Fibroblast of skin of back (primary cell): ENCODE data around the gene TSGA10. TPM values are rescaled to one million over a fixed set of nuclear protein-coding genes. Genes with fewer than 3 reads are reported as not detected.
"Not testable (repeated sequence)": the region's sequence is repeated elsewhere in the genome, so short reads cannot be mapped to it uniquely, and the experiment has no call there.

Source experiments
- DNase-seq: peaks from one replicate; pipeline ENCODE4 v3.0.0-alpha.2; 2013
- polyA plus RNA-seq, 2 experiments: library from polyadenylated mRNA; unstranded; fragments of 120-200 nt; gene quantifications; one replicate each; pipeline ENCODE4 v1.2.1, GENCODE V29; 2013; ENCODE audit not compliant: insufficient read length in 2 of 2

TSGA10 gene, protein sequence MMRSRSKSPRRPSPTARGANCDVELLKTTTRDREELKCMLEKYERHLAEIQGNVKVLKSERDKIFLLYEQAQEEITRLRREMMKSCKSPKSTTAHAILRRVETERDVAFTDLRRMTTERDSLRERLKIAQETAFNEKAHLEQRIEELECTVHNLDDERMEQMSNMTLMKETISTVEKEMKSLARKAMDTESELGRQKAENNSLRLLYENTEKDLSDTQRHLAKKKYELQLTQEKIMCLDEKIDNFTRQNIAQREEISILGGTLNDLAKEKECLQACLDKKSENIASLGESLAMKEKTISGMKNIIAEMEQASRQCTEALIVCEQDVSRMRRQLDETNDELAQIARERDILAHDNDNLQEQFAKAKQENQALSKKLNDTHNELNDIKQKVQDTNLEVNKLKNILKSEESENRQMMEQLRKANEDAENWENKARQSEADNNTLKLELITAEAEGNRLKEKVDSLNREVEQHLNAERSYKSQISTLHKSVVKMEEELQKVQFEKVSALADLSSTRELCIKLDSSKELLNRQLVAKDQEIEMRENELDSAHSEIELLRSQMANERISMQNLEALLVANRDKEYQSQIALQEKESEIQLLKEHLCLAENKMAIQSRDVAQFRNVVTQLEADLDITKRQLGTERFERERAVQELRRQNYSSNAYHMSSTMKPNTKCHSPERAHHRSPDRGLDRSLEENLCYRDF
- polyA plus RNA-seq (2013, experiment 1 of 2; ENCODE audit: insufficient read length): 0.74 TPM
- 0.59 TPM for polyA plus RNA-seq (2013, experiment 2 of 2; ENCODE audit: insufficient read length)

- peak; percentile 84 for DNase-seq
Observed at GRCh38 chr2:99154643-99155536, at the start of gene TSGA10, which contains the start of gene LIPT1. TSS of gene TSGA10 (minus strand) at chr2:99154942. CDS start at chr2:99109439, 45,503 bp downstream. TSS of gene LIPT1 (plus strand) at chr2:99154967. CDS start at chr2:99161958, 6,991 bp downstream.

DNA sequence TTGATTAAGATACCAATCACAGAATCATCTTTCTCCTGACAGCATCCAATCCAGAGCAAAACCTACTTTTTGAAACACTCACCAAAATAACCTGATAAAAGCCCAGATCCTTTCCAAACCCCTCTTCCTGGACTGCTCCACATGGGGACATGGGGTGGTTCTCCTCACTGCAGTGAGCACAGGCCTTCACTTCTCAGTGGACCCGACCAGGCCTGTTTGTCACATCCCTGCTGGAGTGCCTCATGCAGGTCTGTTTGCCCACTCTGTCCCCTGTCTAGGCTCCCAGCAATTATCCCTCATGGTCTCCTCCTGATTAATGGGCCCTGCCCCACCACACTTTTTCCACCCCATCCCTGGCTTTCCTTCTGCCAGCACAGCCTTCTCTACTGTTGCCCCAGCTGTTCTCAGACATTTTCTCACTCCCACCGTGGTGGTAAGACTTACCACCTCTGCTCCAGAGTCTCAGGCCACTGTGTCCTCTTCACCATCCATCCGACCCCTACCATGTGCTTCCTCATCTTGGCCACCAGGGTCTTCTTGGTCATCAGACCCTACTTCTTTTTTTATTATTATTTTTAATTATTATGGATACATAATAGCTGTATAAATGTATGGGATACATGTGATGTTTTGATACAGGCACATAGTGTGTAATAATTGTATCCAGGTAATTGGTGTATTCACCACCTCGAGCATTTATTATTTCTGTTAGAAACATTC lies 47.4 kb upstream of the TSGA10 start:
- DNase-seq: no peak

GRCh38 chr2:99200076-99200800 lies 45.5 kb upstream of the TSGA10 start:
- no peak for DNase-seq

DNA sequence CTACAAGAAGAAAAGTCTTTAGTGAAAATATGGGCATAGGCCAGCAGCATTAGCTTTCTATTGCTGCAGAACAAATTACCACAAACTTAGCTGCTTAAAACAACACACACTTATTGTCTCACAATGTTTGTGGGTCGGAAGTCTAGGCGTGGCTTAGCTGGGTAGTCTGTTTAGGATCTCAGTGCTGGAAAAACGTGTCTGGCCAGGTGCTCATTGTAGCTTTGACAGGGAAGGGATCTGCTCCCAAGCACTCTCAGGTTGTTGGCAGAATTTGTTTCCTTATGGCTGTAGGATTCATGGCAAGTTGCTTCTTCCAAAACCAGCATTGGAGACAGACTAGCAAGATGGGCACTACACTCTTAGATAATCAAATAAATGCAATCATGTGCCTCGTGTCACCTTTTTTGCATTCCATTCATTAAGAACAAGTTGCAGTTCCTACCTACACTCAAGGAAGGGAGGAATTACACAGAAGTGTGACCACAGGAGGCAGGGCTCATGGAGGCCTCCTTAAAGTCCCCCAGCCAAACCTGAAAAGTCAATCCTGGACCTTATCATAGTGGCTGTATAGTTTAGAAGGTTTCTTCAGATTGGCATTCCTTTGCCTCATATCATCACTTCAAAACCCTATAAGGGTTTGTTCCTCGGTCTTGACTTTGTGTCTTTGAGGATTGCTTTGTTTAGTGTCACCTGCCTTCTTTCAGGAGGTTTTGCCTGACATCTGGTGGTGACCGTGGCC lies 43.5 kb upstream of the TSGA10 start:
- no peak for DNase-seq

DNA sequence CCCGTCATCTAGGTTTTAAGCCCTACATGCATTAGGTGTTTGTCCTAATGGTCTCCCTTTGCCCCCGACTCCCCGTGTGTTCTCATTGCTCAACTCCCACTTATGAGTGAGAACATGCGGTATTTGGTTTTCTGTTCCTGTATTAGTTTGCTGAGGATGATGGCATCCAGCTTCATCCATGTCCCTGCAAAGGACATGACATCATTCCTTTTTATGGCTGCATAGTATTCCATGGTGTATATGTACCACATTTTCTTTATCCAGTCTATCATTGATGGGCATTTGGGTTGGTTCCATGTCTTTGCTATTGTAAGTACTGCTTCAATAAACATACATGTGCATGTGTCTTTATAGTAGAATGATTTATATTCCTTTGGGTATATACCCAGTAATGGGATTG lies 37.6 kb upstream of the TSGA10 start:
- not testable (repeated sequence) for DNase-seq

GRCh38 chr2:99190548-99190947 lies 35.8 kb upstream of the TSGA10 start:
- DNase-seq: no peak

DNA sequence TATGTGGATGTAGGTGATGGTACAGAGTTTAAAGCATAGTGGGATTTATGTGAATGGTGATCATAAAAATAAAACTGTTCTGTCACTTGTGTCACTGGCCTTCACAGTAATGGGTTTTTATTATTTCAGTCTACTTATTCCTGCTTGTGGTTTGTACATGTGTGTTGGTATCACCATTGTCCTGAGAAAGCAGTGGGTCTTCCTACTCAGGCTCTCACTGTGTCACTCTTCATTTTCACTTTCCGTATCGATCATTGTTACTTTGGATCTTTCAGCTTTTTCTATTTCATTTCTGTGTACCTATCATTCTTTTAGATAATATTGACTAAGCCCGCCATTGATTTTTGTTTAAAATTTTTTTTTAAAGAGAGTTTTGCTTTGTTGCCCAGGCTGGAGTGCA lies 33.6 kb upstream of the TSGA10 start:
- no peak for DNase-seq

DNA sequence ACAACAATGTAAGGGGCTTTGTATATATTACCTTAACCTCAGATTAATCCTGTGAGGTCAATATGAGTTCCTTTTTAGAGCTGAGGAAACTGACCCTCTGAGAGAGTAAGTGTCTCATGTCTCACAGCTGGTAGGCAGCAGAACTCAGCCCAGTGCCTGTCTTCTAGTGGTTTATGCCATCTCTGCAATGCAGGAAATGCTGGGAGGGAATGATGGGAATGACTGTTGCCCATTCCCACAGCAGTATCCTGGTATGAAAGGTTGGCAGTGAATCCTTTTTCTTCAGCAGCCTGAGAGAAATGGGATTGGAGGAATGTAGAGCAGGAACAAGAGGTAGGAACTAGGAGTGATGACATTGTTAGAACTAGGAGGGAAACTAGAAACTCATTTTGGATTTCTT lies 32.3 kb upstream of the TSGA10 start:
- no peak for DNase-seq

DNA sequence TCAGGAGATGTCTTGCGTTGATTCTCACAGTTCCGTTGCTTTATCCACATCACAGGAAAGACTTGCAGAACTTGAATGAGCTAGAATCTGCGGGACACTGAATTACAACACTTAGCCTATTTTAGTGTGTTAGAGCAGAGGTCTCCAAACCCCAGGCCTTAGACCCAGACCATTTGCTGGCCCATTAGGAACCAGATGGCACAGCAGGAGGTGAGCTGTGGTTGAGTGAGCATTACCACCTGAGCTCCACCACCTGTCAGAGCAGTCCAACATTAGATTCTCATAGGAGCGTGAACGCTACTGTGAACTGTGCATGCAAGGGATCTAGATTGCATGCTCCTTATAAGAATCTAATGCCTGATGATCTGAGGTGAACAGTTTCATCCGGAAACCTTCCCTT lies 30.1 kb upstream of the TSGA10 start:
- DNase-seq: no peak

DNA sequence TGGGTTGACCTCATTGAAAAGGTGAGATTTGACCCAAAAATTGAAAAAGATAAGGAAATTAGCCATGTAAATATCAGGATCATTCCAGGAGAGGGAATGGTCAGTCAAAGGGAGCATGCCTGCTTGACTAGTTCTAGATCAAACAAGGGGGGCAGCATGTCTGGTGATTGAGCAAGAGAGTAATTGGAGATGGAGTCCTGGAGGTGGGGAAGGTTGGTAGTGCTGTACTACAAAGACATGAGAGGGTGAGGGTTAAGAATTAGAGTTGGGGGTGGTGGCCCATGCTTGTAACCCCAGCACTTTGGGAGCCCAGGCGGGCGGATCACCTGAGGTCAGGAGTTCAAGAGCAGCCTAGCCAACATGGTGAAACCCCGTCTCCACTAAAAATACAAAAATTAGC lies 28.3 kb upstream of the TSGA10 start:
- no peak for DNase-seq

DNA sequence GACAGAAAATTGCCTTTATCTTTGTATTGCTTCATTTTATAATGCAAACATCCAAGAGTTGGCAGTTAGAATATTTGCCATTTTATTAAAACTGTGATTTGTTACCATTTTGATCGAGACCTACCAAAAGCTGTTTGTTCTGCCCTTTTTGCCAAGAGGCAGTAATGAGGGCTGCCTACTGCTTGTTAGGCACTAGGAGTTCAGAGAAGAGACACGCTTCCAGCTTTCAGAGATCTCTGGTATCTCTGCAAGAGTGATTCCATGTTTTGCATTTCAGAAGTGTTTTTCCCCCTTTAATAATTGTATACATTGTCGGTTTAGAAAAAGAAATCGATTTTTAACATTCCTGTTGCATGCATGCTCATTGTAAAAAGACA lies 26.9 kb upstream of the TSGA10 start:
- DNase-seq: peak; percentile 1

DNA sequence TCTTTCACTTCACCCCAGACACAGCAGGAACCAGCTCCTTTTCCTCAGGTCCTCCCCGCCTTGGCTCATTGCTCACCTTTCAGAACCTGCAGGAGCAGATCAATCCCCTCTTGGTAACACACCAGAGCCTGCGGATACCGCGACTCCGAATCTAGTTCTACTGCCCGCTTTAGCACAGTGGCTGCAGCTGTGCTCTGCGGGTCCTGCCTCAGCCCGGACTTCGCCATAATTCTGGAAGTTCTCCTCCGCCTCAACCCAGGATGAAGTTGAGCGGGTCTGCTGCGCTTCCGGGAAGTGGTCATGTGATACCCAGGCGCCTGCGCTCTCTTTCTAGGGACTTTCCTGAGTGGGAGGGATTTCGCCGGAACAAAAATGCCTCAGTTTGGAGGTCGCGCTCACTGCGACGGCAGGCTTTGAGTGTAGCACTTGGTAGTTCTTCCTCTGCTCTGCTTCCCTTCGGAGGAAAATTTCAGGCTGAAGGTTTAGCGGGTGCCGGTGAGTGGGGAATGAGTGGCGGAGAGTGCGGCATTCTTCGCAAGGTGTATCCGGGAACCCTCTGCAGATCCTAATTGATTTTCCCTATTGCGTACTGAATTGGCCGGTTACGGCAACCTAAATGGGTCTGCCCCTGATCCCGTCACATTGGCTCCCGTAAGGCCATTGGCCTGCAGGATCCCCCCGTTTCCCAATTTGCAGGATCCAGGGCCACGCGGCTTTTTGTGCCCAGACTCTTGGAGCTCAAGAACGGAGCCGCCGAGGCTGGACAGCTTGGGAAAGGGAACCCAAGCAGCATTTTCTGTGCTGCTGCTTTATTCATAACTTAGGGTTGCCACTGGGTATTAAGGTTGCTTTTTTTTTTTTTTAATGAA lies 26.2 kb upstream of the TSGA10 start, which contains the start of the genes MITD1 and MRPL30:
MITD1 (minus strand) TSS at position 304 of the 869 bp plus-strand sequence; CDS start at position 227, 77 bp downstream.
MRPL30 (plus strand) TSS at position 430 of the 869 bp plus-strand sequence. CDS start 5,020 bp downstream, outside the sequence.
- DNase-seq: peak; percentile 96

GRCh38 chr2:99171377-99172140 lies 16.8 kb upstream of the TSGA10 start:
- DNase-seq: no peak

GRCh38 chr2:99169534-99169933 lies 14.8 kb upstream of the TSGA10 start:
- DNase-seq: no peak

- DNase-seq: no peak
Observed at GRCh38 chr2:99166218-99166617, 11.5 kb upstream of the TSGA10 start.

GRCh38 chr2:99159594-99159993 lies 4.9 kb upstream of the TSGA10 start:
- DNase-seq: no peak

DNA sequence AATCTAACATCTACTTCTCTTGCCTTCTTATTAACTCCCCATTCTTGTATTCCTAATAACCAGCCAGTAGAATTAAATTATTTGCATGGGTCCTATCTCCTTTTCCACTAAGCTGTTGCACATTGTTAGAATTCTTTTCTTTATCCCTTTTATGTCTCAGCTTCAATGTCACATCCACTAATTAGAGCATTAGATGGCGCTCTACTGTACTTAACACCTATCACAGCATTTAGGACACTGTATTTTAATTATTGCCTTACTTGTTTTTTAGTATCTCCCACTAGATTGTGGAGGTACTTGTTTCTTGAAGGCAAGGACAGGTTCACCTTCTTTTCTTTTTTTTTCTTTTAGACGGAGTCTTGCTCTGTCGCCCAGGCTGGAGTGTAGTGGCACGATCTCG lies 3.9 kb upstream of the TSGA10 start:
- no peak for DNase-seq

DNA sequence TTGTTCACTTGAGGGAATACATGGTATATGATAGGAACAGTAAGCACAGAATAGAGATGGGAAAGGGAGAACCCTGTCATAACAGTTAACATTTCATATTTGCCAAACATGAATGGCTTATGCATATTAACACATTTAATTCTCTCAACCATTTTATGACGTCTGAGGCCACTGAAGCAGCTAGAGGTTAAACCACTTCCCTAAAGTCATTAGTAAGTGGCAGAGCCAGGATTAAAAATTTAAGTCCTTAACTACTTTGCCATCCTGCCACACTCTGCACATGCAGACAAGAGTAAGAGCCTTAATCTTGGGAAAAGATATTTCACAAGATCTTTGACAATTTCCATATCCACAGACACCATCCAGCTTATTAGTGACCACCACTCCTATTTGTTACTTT lies 2.1 kb upstream of the TSGA10 start:
- no peak for DNase-seq
